CMK (cell line): ENCODE results near the gene ELMO3.
A peak's percentile ranks its signal among the peaks of the same experiment; 100 is the strongest.

Experiments used
- DNase-seq: peaks from one replicate; pipeline ENCODE4 v3.0.0-alpha.2; 2010; ENCODE audit warnings: low read depth

ELMO3 gene

DNA sequence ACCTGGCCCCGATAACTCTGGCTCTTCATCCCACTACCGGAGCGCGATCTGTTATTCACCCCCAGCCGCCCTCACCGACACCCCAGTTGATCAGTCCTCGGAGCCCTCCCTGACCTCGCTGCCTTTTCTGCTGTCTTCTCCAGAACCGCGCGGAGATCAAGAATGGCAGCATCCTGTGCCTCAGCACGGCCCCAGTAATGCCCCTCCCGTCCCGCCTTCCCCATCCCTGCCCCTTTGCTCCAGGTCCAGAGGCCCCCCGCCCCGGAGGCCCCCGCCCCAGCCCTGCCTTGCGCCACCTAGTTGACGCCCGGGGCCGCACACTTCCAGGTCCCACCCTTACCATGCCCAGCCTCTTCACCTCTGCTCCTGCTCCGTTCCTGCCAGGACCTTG, 872 bp downstream of the ELMO3 start:
- no peak for DNase-seq

DNA sequence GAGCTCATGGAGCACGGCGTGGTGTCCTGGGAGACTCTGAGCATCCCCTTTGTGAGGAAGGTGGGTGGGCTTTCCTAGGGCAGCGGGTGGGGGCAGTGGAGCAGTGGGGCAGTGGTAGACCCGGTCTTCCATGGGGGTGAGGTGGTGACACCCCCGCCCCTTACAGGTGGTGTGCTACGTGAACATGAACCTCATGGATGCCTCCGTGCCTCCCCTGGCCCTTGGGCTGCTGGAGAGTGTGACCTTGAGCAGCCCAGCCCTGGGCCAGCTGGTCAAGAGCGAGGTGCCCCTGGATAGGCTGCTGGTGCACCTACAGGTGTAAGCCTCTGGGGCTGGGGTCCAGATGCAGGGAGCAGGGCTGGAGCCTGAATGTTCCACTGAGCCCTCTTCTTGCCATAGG, 1.6 kb downstream of the ELMO3 start:
- no peak for DNase-seq

DNA sequence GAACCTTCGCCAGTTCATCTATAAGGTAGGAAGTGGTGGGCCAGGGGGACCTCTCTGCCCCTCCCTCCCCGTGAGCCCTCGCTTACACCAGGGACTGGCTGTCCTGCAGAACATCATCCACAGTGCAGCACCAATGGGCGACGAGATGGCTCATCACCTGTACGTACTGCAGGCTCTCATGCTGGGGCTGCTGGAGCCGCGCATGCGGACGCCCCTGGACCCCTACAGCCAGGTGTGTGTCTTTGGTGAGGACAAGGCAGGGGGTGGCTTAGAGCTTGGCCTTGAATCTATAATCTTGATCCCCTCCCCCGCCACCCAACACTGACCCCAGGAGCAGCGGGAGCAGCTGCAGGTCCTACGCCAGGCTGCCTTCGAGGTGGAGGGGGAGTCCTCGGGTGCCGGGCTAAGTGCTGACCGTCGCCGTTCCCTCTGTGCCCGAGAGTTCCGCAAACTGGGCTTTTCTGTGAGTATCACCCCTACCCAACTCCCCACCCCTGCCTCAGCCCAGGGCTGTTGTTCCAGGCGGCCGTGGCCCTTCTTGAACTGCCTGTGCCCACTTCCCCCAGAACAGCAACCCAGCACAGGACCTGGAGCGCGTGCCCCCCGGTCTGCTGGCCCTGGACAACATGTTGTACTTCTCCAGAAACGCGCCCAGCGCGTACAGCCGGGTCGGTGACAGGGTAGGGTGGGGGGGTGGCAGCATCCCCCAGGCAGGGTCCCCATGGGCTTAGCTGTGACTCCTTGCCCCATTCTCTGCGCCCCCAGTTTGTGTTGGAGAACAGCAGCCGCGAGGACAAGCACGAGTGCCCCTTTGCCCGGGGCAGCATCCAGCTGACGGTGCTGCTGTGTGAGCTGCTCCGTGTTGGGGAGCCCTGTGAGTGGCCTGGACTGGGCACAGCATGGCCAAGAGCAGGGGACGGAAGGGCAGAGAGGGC, 2.7 kb downstream of the ELMO3 start:
- DNase-seq = no peak

DNA sequence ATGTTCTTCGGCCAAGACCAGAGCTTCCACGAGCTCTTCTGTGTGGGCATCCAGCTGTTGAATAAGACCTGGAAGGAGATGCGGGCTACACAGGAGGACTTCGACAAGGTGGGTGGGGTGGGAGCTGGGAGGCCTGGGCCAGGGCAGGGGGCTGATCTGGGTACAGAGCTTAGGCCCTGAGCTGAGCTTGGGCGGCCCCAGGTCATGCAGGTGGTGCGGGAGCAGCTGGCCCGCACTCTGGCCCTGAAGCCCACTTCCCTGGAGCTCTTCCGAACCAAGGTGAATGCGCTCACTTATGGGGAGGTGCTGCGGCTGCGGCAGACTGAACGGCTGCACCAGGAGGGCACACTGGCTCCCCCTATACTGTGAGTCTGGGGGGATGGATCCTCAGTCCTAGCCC, 3.5 kb downstream of the ELMO3 start:
- no peak for DNase-seq

DNA sequence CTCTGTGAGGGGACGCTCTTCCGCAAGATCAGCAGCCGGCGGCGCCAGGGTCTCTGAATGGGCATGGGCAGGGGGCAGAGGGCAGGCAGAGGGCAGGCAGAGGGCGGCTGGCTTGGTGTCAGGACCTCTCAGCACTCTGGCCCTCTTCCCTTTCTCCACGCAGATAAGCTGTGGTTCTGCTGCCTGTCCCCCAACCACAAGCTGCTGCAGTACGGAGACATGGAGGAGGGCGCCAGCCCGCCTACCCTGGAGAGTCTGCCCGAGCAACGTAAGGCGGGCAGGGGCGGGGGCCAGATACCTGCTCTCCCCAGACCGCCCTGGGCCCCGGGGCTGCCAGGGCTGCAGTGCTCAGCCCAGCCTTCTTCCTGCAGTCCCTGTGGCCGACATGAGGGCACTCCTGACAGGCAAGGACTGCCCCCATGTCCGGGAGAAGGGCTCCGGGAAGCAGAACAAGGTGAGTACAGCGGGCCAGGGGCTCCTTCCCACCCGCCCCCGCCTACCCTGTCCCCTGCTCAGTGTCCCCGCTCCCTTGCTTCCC, 4.1 kb downstream of the ELMO3 start:
- DNase-seq = no peak

DNA sequence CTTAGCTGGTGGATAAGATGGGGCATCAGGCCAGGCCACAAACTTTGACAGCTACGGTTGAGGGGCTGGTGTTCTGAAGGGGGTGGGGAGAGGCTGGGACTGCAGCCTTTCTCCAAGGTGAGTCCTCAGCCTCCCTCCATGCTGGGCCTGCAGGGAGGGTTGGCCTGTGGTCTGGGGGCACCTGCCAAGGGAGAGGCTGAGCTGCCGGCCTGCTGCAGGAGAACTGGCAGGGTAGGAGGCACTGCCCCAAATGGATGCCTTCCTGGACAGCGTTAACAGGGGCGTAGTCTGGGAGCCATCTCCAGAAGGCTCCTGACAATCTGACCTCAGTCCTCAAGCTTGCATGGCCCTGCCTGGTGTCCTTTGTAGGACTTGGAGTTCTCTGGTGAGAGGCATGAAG, 5.1 kb downstream of the ELMO3 start:
- no peak for DNase-seq

DNA sequence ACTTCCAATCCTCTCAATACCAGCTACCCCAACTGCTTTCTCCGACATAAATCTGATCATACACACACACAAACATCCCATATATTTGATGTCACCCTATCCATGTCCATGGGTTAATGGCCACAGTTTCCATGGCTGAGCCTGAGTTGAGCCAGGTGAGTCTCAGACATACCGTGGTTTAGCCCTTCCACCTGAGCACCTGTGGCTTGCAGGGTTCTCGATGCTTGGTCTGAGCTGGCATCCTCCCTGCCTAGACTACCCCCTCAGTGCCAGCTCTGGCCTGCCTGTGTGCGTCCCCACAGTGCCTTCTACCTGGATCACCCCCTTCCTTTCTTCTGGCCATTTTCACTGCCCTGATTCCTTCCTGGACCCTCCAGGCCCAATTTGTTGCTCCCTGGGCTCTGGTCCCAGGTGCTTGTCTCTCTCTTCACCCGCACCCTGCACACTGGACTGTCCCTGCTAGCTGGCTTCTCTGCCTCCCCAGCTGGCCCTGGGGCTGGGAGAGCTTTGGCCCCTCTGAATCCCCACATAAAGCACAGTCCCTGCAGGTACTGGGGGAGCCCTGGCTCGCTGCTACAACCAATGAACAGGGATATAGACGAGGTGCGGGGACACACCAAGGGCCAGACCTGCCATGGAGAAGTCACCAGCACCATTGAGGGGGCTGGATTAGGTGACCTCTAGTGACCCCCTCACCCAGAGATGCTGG, 7.4 kb downstream of the ELMO3 start:
- no peak for DNase-seq

DNA sequence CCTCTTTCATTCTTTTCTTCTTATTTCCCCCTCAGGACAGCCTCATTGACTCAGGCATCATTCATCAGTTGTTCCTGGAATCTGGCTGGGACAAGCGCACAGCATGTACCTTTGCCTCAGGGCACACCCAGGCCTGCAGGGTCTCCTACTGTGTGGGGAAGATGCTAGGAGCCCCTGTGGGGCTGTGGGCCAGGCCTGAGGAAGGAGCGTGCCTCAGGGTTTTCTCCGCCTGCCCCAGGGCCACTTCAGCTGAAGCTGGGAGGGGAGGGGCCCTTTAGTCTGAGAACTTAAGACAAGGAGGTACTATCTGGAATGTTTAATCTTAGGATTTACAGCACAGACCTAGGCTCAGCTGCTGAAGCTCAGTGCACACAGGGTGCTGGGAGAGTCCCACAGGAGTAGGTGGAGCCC, 7.9 kb downstream of the ELMO3 start:
- DNase-seq = no peak

DNA sequence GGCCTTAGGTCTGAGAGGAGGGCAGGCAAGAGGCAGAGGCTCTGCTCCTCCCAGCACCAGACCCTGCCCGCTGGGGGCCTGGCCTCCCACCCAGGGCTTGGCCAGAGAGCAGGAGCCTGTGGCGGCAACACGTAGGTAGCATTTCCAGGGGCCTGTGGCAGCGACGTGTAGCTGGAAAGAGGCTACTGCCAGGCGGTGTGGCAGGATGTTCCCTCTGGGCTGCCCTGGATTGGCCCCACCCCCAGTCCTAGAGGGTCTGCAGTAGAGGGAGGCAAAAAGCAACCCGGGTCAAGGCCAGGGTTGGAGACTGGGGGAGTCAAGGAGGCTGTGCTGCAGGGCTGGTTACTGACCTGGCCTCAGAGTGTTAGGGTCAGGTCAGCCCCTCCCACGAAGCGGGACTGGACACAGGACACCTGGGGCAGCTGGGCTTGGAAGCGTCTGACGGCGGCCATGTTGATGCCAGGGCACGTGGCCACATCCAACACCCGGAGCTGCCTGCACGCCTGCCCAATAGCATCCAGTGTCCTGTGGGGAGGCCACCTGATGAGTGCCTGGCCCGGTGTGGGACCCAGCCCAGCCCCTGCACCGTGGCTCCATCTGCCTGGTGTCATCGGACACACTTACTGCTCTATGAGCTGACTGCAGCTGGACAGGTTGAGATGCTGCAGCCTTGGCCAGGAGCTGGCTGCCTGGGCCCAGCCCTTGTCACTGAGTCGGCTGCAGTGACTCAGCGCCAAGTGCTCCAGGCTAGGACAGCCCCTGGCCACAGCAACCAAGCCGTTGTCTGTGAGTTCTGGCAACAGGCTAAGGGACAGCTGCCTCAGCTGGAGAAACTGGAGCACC, 8.5 kb downstream of the ELMO3 start:
- no peak for DNase-seq

DNA sequence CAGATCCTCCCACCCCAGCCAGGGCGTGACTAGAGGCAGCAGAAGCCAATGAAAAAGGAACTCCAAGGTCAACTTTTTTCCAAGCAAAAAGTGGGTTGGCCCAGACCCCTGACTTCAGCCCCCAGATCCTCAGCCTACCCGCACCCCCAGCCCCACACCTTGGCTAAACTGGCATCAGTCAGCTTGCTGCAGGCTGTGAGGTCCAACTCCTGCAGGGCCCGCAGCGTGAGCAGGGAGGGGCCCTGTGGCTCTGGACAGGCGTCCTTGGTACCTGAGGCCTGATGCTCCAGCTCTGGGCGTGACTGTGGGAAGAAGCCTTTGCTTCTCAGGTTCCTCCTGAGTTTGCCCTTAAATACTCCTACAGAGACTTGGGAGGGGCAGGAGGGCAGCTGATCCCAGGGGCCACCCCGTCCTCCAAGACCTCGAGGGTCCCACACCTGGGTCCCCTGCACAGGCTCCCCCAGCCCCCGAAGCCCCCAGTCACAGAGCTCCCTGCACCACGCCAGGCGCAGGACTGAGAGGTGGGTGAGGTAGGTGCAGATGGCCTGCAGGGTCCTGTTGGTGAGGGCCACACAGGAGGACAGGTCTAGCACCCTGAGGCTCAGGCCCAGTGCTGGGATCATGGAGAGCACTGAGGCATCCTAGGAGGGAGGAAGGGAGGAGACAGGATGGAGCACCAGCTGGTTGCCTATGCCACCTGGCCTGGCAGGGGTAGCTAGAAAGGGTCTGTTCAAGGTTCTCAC, 9.4 kb downstream of the ELMO3 start:
- DNase-seq = no peak

DNA sequence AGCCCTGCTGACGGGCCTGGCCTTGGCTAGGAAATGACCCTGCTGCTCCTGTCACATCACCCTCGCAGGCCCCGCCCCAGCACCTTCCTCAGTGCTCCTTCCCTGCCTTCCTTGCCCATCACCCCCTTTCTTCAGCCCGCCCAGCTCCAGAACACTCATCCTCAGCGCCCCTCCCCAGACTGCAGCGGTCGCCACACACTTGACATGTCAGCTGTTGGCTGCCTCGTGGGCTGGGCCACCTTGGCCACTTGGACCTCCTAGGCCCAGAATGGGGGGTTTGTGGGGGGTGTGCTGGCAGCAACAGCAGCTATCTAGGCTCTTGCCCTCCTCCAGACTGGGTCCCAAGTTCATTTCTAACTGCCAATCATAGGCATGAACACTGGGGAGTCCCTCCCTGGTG, 10.6 kb downstream of the ELMO3 start:
- no peak for DNase-seq

DNA sequence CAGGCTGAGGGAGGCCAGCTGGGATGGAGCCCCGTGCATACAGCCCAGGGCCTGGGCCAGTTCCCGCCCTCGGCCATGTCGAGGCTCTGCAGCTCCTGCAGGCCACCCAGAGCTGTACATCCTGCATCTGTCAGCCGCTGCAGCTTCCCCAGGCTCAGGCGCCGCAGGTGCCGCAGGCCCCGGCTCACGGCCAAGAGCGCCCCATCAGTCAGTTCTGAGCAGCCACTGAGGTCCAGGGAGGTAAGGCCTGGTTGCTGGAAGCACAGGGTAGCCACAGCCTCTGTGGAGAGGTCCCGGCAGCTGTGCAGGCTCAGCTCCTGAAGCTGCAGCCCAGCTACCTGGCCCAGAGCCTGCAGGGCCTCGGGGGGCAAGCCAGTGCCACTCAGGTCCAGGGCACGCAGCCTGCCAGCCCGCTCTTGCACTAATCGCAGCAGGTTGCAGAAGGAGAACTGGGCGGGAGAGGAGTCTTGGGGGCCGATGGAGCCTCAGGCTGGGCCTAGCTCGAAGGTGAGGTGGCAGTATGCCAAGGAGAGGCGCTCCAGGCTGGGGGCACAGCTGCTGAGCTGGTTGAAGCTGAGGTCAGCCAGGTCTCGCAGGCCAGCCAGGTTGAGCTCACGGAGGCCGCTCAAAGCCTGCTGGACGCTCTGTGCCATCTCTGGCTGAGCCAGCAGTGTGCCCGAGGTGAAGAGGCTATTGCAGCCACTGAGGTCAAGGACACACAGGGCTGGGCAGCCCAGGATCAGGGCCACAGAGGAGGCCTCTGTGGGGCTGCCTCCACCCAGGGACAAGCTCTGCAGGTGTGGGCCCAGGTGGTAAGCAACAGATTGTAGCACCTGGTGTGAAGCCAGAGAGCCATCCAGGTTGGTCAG, 11.4 kb downstream of the ELMO3 start:
- no peak for DNase-seq

DNA sequence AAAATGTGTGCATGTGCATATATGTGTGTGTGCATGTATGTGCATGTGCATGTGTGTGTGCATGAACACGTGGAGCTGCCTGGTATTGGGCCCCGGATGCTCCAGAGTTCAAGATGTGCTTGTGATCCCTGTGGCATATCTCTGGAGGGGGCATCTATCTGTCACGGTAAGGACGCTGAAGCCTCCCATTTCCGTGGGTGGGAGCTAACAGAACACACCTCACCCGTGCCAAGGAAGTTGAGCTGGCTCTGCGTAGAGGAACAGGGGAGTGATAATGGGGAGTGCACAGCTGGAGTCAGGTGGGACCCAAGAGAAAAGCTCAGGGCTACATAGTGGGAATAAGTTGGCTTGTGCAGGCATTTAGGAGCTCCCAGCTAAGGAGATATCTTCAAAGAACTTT, 12.7 kb downstream of the ELMO3 start:
- DNase-seq = no peak

DNA sequence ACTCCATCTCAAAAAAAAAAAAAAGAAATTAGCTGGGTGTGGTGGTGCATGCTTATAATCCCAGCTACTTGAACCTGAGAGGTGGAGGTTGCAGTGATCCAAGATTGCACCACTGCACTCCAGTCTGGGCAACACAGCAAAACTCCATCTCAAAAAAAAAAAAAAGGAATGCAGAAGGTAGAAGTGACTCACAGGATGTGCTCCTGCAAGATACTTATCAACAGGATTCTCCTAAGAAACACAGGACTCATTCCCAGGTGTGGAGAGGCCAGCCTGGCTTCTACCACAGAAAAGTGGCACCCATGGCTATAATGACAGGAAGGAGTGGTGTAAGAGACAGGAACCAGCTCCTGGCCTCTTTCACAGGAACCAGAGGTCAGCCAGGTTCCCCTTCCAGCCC, 13.8 kb downstream of the ELMO3 start:
- no peak for DNase-seq

DNA sequence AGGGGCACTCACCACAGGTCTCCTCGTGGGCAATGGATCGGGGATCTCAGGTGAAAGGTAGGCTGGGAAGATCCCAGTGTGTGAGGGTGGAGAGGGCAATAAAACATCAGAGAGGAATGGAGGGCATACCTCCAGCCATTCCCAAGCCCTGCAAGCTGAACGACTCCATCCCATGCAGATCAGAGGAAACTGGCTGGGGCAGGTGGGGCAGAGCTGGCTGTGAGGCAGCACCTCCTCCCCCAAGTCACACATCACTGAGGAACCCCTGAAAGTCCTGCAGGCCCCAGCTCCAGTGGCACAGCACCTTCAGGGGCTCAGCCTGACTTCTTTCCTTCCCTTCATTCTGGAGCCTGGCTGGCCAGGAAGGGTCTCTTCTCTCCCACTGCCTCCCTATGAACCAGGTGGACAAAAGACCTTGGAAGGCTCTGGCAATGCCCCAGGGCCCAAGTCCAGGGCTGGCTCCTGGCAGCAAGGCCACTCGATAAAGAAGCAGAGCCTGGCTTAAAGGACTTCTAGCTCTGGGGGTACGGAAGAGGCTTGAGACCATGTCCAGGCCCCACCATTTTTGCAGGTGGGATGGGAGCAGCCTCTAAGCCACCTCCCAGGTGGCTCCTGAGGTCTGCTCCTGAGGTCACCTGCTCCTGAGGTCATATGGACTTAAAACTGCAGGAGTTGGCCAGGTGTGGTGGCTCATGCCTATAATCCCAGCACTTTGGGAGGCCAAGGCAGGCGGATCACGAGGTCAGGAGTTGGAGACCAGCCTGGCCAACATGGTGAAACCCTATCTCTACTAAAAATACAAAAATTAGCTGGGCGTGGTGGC, 14.5 kb downstream of the ELMO3 start:
- no peak for DNase-seq

DNA sequence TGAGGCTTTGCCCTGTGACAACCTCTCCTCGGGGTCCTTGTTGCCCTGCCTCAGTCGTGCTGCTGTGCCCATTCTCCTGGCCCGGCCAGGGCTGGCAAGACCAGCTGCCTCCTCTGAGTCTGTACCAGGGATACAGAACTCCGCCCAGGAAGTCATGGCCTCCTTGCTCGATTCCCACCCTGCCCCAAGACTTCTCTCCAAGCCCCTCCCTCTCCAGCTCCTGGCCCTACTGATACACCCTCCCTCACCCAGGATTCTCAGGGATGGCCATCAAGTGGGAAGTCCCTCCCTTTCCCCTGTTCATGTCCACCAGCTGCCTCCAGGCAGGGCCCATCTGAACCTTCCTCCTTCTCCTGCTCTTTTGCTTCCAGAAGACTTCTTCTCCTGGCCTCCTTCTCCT, 16.8 kb downstream of the ELMO3 start:
- peak; percentile 52 for DNase-seq

DNA sequence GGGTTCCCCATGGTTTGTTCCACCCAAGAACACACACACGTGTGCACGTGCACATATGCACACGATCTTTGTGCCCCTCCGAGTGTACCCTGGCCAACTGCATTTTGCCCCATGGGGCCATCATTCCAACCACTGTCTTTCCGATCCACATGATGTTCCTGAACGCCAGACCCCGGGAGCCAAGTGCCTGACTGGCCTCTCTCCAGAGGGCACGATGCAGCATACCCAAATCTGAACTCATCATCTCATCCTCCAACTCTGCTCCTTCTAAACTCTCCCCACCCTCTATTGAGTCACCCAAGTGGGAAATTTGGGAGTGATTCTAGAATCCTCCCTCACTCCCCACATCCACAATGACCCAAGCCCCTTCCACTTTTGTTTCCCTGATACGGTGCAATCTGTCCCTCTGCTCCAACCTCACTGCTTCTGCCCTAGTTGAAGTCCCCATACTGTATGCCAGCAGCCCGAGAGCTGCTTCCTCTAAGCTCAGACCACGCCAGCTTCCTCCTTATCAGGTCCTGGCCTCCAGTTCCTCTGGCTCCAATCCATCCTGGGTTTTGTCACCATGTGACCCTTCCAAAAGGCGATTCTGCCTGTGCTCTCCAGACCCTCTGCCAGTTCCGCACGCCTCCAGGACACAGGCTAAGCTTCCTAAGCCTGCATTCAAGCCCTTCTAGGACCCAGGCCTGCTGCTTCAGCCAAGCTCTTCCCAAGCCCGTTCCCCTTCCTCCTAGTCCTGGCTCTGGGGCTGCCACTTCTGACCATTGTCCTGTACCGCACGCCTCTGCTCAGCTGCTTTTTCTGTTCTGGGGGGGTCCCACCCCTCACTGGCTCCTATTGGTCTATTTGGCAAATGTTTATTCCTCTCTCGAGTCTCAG, 17.9 kb downstream of the ELMO3 start:
- DNase-seq = peak; percentile 89

DNA sequence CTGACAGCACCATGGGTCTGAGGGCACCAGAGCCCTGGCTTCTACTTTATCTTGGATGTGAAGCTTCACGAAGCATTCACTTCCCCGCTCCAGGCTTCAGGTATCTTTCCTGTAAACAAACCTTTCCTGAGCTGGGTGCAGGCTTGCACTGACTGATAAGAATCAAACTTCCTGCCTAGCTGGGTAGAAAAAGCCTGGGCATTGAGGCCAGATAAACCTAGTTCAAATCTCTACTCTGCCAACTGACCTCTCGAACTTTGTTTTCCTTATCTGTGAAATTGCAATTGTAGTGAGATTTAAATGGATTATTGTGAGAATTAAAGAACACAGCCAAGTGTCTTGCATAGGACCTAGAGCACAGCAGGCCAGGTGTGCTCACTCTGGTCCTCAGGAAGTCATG, 25.1 kb downstream of the ELMO3 start:
- DNase-seq = no peak
